Neuronal stem cell (in vitro differentiated cells): ENCODE measurements around the gene ARMC7.
"Not testable (repeated sequence)": the region's sequence is repeated elsewhere in the genome, so short reads cannot be mapped to it uniquely, and the experiment has no call there.

ENCODE experiments used
- DNase-seq: peaks from one replicate; pipeline ENCODE4 v3.0.0-alpha.2; 2013; ENCODE audit warnings: low spot score
- H2AFZ ChIP-seq: one replicate; pipeline ENCODE4 v1.6.1; 2013; ENCODE audit warnings: mild to moderate bottlenecking, low read length, inconsistent platforms
- H2AK5ac ChIP-seq: 2 replicates; pipeline ENCODE4 v1.6.1; 2013; ENCODE audit warnings: low read depth, mild to moderate bottlenecking, inconsistent platforms, low read length, moderate library complexity, mixed read lengths
- H2BK120ac ChIP-seq: 2 replicates; pipeline ENCODE4 v1.6.1; 2013; ENCODE audit warnings: low read depth, mild to moderate bottlenecking, inconsistent platforms, low read length, moderate library complexity, mixed read lengths
- H2BK12ac ChIP-seq: one replicate; pipeline ENCODE4 v1.6.1; 2013; ENCODE audit warnings: low read length, inconsistent platforms
- H2BK15ac ChIP-seq: 2 replicates; pipeline ENCODE4 v1.6.1; 2013; ENCODE audit warnings: mild to moderate bottlenecking, low read length, inconsistent platforms, mixed read lengths
- H2BK5ac ChIP-seq: one replicate; pipeline ENCODE4 v1.6.1; 2013; ENCODE audit warnings: inconsistent platforms, mild to moderate bottlenecking, low read length, moderate library complexity
- H3K14ac ChIP-seq: one replicate; pipeline ENCODE4 v1.6.1; 2013; ENCODE audit warnings: low read length, inconsistent platforms
- H3K18ac ChIP-seq: 2 replicates; pipeline ENCODE4 v1.6.1; 2013; ENCODE audit warnings: low read length, inconsistent platforms
- H3K23ac ChIP-seq: 2 replicates; pipeline ENCODE4 v1.6.1; 2013; ENCODE audit warnings: low read depth, mild to moderate bottlenecking, mixed read lengths, low read length, inconsistent platforms; ENCODE audit not compliant: poor library complexity
- H3K27ac ChIP-seq: replicated peaks from 3 replicates; pipeline ENCODE4 v1.5.1; 2013; ENCODE audit warnings: low read length, inconsistent platforms
- H3K27me3 ChIP-seq, 3 experiments: 2 replicates each; pipeline ENCODE4 v1.6.1; 2013; ENCODE audit warnings: low read length in 3 of 3, mild to moderate bottlenecking in 2 of 3, inconsistent platforms in 1 of 3, low read depth in 1 of 3, mixed read lengths in 1 of 3, moderate library complexity in 1 of 3; ENCODE audit not compliant: control insufficient read depth in 3 of 3, insufficient read depth in 3 of 3
- H3K36me3 ChIP-seq, 2 donors: replicated peaks in 1 of 2; 2 replicates each; pipeline ENCODE4 v1.6.1; 2013; ENCODE audit warnings: low read length in 2 of 2; ENCODE audit not compliant: control insufficient read depth in 2 of 2, insufficient read depth in 2 of 2
- H3K4ac ChIP-seq: 2 replicates; pipeline ENCODE4 v1.6.1; 2013; ENCODE audit warnings: inconsistent platforms, mild to moderate bottlenecking, low read length, moderate library complexity
- H3K4me1 ChIP-seq, 2 donors: 1 replicate in 1 of 2; 2 replicates in 1 of 2; pipeline ENCODE4 v1.6.1; 2013; ENCODE audit warnings: low read length in 2 of 2, low read depth in 1 of 2; ENCODE audit not compliant: control insufficient read depth in 2 of 2, insufficient read depth in 1 of 2
- H3K4me2 ChIP-seq: one replicate; pipeline ENCODE4 v1.6.1; 2013; ENCODE audit warnings: mild to moderate bottlenecking, low read length, inconsistent platforms; ENCODE audit not compliant: insufficient read depth, poor library complexity, severe bottlenecking
- H3K4me3 ChIP-seq, 2 donors: 2 replicates each; pipeline ENCODE4 v1.5.1; 2013; ENCODE audit warnings: low read length in 2 of 2, mild to moderate bottlenecking in 2 of 2, inconsistent platforms in 1 of 2, moderate library complexity in 1 of 2
- H3K79me1 ChIP-seq: one replicate; pipeline ENCODE4 v1.6.1; 2013; ENCODE audit warnings: low read depth, mild to moderate bottlenecking, inconsistent platforms, low read length, moderate library complexity
- H3K9ac ChIP-seq: one replicate; pipeline ENCODE4 v1.6.1; 2013; ENCODE audit warnings: mild to moderate bottlenecking, low read depth, low read length, inconsistent platforms; ENCODE audit not compliant: poor library complexity
- H3K9me3 ChIP-seq, 2 donors: replicated peaks in 1 of 2; 2 replicates each; pipeline versions ENCODE3 to v1.6.1; 2013; ENCODE audit warnings: low read length in 2 of 2, mild to moderate bottlenecking in 2 of 2, inconsistent platforms in 1 of 2, low read depth in 1 of 2, mixed read lengths in 1 of 2, moderate library complexity in 1 of 2; ENCODE audit not compliant: control insufficient read depth in 2 of 2, insufficient read depth in 1 of 2
- H4K8ac ChIP-seq: one replicate; pipeline ENCODE4 v1.6.1; 2013; ENCODE audit warnings: low read depth, mild to moderate bottlenecking, inconsistent platforms, low read length, moderate library complexity
- H4K91ac ChIP-seq: one replicate; pipeline ENCODE4 v1.6.1; 2013; ENCODE audit warnings: low read length, low read depth, mild to moderate bottlenecking, inconsistent platforms; ENCODE audit not compliant: poor library complexity
- WGBS, 2 donors: extraction: QIAGEN DNeasy Blood & Tissue Kit; methylation state at CpG; one replicate each; pipeline ENCODE4 v1.1.7; 2013; ENCODE audit warnings: missing lambda C conversion rate in 2 of 2, mixed read lengths in 1 of 2; ENCODE audit not compliant: insufficient read length in 2 of 2, insufficient replicate concordance in 1 of 2; ENCODE audit errors: extremely low coverage in 2 of 2; 5-methylcytosine and 5-hydroxymethylcytosine counted together

ARMC7 gene

DNA sequence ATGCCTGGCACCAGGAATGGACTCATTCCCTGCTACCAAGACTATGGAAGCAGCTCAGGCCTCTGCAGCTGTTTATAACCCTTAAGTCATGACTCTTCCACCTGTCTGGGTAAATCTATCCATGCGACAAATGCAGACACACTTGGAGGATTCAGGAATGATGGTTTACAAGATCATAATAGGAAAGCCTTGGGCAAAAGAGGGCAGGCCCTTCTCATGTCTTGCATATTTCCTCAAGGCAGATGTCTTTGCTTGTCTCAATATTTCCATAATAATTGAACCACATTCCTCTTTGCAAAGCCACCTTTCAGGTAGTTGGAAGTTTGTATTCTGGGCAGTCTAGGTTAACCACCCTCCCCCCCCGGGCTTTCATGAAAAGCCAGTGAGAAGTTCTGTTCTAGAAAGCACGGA is 45.4 kb downstream of the ARMC7 start:
- H3K4me2 ChIP-seq = no peak overlapping the region
- H2BK120ac ChIP-seq = no peak overlapping the region
- H3K27me3 ChIP-seq = no peaks in the 10 kb centered on the region
- peaks cover 3 to 9% of the 10 kb centered on the region in 2 donors for H3K4me1 ChIP-seq
- H3K27ac ChIP-seq = no peak overlapping the region
- peak overlapping the region; percentile 3 for H2AFZ ChIP-seq
- no peak for DNase-seq
- H2BK12ac ChIP-seq = no peak overlapping the region
- no peaks in the 10 kb centered on the region for H3K9me3 ChIP-seq
- H3K4ac ChIP-seq = no peak overlapping the region
- no peak overlapping the region for H3K18ac ChIP-seq
- H2AK5ac ChIP-seq = no peak overlapping the region
- no peak overlapping the region for H3K14ac ChIP-seq
- H3K79me1 ChIP-seq = peaks cover 6% of the 10 kb centered on the region
- H2BK15ac ChIP-seq = no peak overlapping the region
- no peak overlapping the region for H4K8ac ChIP-seq
- H3K36me3 ChIP-seq = peaks cover 0 to 36% of the 10 kb centered on the region in 2 donors
- no peak overlapping the region for H3K23ac ChIP-seq
- H3K4me3 ChIP-seq = no peak overlapping the region
- H3K9ac ChIP-seq = no peak overlapping the region
- no peak overlapping the region for H4K91ac ChIP-seq
- H2BK5ac ChIP-seq = no peak overlapping the region
- WGBS, 2 donors = no CpG with 5 or more reads among the region's 3 CpGs

- H4K91ac ChIP-seq, H3K4me2 ChIP-seq, H4K8ac ChIP-seq, H3K79me1 ChIP-seq, H3K27me3 ChIP-seq, H3K27ac ChIP-seq, H2AK5ac ChIP-seq, H3K4me3 ChIP-seq, H3K9ac ChIP-seq, H3K4ac ChIP-seq, H2BK12ac ChIP-seq, H2BK15ac ChIP-seq, H3K18ac ChIP-seq, H2AFZ ChIP-seq, DNase-seq, H3K4me1 ChIP-seq, H2BK120ac ChIP-seq, H3K14ac ChIP-seq, H3K9me3 ChIP-seq, H2BK5ac ChIP-seq, H3K23ac ChIP-seq: not testable (repeated sequence)
- peaks cover 3 to 47% of the 10 kb centered on the region in 2 donors for H3K36me3 ChIP-seq
- no CpG with 5 or more reads among the region's 8 CpGs for WGBS, 2 donors
These were observed 48.7 kb downstream of the ARMC7 start for GRCh38 chr17:75158480-75158879.

- Histone ChIP-seq H3K4ac (no peak overlapping the region), H3K14ac (no peak overlapping the region), H3K4me2 (no peak overlapping the region), H2AFZ (no peak overlapping the region), H4K91ac (no peak overlapping the region), H3K9ac (no peak overlapping the region), H3K79me1 (no peaks in the 10 kb centered on the region), H3K4me1 (peaks cover 3 to 7% of the 10 kb centered on the region in 2 donors), H4K8ac (no peak overlapping the region), H2BK5ac (no peak overlapping the region), H2BK12ac (no peak overlapping the region), H2BK120ac (no peak overlapping the region), H3K27me3 (no peaks in the 10 kb centered on the region), H3K4me3 (no peak overlapping the region), H3K18ac (no peak overlapping the region), H3K27ac (no peak overlapping the region), H3K23ac (no peak overlapping the region), H2AK5ac (no peak overlapping the region), H2BK15ac (no peak overlapping the region), H3K9me3 (no peaks in the 10 kb centered on the region), H3K36me3 (peaks cover 3 to 55% of the 10 kb centered on the region in 2 donors)
- no CpG with 5 or more reads among the region's 4 CpGs for WGBS, 2 donors
- no peak for DNase-seq
These were observed 49.6 kb downstream of the ARMC7 start for GRCh38 chr17:75159196-75160031.

- H3K18ac ChIP-seq = no peak overlapping the region
- H3K79me1 ChIP-seq = no peaks in the 10 kb centered on the region
- H3K4me3 ChIP-seq = no peak overlapping the region
- no peak for DNase-seq
- no peak overlapping the region for H3K4me2 ChIP-seq
- H2BK5ac ChIP-seq = no peak overlapping the region
- H2AFZ ChIP-seq = no peak overlapping the region
- H2BK15ac ChIP-seq = no peak overlapping the region
- H4K8ac ChIP-seq = no peak overlapping the region
- no peaks in the 10 kb centered on the region for H3K9me3 ChIP-seq
- H3K4ac ChIP-seq = no peak overlapping the region
- H3K27ac ChIP-seq = no peak overlapping the region
- H2BK120ac ChIP-seq = no peak overlapping the region
- no peak overlapping the region for H3K23ac ChIP-seq
- H3K14ac ChIP-seq = no peak overlapping the region
- H3K4me1 ChIP-seq = peaks cover 0 to 1% of the 10 kb centered on the region in 2 donors
- H3K27me3 ChIP-seq = no peaks in the 10 kb centered on the region
- H3K9ac ChIP-seq = no peak overlapping the region
- H4K91ac ChIP-seq = no peak overlapping the region
- H2AK5ac ChIP-seq = no peak overlapping the region
- WGBS, 2 donors = no CpG with 5 or more reads among the region's 5 CpGs
- H2BK12ac ChIP-seq = no peak overlapping the region
- peaks cover 3 to 60% of the 10 kb centered on the region in 2 donors for H3K36me3 ChIP-seq
These were observed 50.4 kb downstream of the ARMC7 start for GRCh38 chr17:75160211-75160610.
